ENCODE results near the gene SERPINA1. TPM values are rescaled to one million over a fixed set of nuclear protein-coding genes. Genes with fewer than 3 reads are reported as not detected.

Gene SERPINA1
- total RNA-seq, 1 experiment from 2014 or later, result 5.1 TPM

DNA sequence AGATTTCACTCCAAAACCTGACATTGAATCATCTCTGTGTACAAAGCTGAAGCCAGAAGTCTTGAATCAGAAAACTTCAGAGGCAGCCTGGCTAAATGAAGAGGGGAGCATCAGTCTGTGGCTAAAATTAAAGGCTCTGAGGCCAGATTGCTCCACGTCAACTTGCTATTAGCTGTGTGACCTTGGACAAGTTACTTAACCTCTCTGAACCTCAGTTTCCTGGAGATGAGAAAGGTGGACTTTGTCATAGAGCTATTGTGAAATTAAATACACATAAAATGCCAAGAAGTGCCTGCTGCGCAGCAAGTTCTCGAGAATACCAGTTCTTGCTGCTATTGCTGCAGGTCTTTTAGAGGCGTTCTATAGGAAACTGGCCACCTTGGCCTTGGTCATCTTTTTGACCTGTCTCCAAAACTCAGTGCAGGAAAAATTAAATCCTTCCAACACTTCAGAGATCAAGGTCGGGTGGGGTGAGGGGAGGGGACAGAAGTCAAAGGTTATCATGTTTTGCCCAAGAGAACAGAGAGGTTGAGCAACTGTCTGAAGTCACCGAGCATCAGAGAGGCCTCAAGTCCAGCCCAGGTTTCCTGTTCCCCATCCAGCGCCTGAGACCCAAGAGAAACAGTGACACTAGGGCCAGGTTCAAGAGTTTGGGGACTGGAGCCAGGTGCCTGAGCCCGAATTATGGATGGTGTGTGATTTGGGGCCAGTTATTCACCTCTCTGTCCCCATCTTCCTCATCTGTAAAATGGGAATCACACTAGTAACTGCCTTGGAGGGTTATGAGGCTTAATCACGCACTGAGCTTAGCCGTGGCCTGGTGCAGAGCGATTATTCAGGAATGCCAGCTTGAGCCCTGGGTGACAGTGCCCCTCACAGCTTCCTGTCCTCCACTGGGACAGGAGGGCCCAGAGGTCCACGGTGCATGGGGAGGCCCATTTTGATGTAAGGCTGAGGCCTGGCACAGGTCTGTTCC lies 1.1 kb downstream of the SERPINA1 start:
- ATAC-seq (no peak), DNase-seq (ENCODE audit: low spot score) (no peak)
- Mint-ChIP-seq H3K4me3 (no peak overlapping the region), H3K36me3 (no peaks in the 10 kb centered on the region), H3K4me1 (peaks cover 21% of the 10 kb centered on the region), H3K27ac (no peak overlapping the region), H3K27me3 (ENCODE audit: low read depth) (no peaks in the 10 kb centered on the region), H3K9me3 (no peaks in the 10 kb centered on the region)
- ChIA-PET POLR2A (no interaction called here), CTCF (interaction anchor here (0.8 to 1.5 kb wide), 3 partner anchors 10 to 47 kb away, joined by 3 to 5 read pairs (median 4); no protein-coding TSS in a partner anchor)
- no peak for TF ChIP-seq MYBL2 (CRISPR knock-in tag; IDR thresholded peaks at IDR 0.05)
- TF ChIP-seq RORB (CRISPR knock-in tag; IDR thresholded peaks at IDR 0.05), result no peak
- no peak for TF ChIP-seq FOXK1 (CRISPR knock-in tag; IDR thresholded peaks at IDR 0.05)
- TF ChIP-seq NR1H2 (CRISPR knock-in tag; IDR thresholded peaks at IDR 0.05), result no peak
- no peak for TF ChIP-seq ZMAT4 (CRISPR knock-in tag; IDR thresholded peaks at IDR 0.05)
- no peak for TF ChIP-seq FOXP4 (CRISPR knock-in tag; IDR thresholded peaks at IDR 0.05)

DNA sequence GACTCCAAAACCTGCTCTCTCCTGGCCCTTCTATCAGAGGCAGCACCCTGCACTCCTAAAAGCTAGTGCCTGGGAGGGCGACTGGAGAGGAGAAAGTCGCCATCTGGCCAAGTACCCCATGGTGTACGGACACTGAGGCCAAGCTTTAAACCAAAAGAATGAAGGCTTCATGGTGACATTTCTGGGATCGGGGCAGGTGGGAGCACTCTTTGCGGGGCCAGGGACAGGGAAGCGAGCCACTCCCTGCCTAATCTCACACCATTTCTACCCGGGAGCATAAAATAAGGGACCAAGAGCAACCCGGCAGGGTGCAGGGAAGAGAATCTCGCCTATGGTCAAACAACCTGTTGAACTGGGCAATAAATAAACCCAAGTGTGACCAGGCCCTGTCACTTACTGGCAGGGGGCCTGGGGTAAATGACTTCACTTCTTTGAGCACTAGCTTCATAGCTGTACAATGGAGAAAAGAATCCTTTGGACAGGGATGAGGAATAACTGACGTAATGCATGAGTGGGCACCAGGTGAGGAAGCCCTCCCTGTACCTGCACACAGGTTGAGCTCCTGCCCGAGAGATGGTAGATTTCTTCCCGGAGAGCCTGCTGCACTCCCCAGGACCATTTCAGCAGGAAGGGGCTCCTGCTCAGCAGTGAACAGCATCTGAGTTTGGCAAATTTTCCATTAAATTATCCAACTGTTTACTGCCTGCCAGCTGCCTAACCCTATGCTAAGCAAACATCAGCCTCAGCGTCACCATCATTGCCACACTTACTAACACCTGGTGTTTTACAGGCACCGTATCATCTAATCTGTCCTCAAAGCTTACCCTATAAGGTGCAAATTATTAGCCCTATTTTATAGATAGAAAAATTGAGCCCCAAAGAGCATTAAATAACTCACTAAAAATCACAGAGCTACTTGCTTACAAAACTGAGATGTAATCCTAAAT lies 2.0 kb downstream of the SERPINA1 start:
- Mint-ChIP-seq H3K4me1 (peaks cover 21% of the 10 kb centered on the region), H3K36me3 (no peaks in the 10 kb centered on the region), H3K27me3 (ENCODE audit: low read depth) (no peaks in the 10 kb centered on the region), H3K9me3 (no peaks in the 10 kb centered on the region), H3K27ac (no peak overlapping the region), H3K4me3 (no peak overlapping the region)
- ChIA-PET CTCF (interaction anchor here (1.5 kb wide), 1 partner anchor 48 kb away, joined by 4 read pairs; no protein-coding TSS in a partner anchor), POLR2A (no interaction called here)
- ATAC-seq (no peak), DNase-seq (ENCODE audit: low spot score) (no peak)
- TF ChIP-seq TEAD4 (CRISPR knock-in tag; IDR thresholded peaks at IDR 0.05) (no peak), CBFB (CRISPR knock-in tag; IDR thresholded peaks at IDR 0.05; ENCODE audit: low read depth) (no peak), NR3C1 (CRISPR knock-in tag; conservative IDR thresholded peaks at IDR 0.05; ENCODE audit: low read depth) (no peak), GTF2I (CRISPR knock-in tag; conservative IDR thresholded peaks at IDR 0.05) (no peak)
- TF ChIP-seq, protein P1, sequence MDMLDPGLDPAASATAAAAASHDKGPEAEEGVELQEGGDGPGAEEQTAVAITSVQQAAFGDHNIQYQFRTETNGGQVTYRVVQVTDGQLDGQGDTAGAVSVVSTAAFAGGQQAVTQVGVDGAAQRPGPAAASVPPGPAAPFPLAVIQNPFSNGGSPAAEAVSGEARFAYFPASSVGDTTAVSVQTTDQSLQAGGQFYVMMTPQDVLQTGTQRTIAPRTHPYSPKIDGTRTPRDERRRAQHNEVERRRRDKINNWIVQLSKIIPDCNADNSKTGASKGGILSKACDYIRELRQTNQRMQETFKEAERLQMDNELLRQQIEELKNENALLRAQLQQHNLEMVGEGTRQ (CRISPR knock-in tag; IDR thresholded peaks at IDR 0.05), result no peak

- Mint-ChIP-seq H3K4me3 (no peak overlapping the region), H3K27me3 (ENCODE audit: low read depth) (no peaks in the 10 kb centered on the region), H3K27ac (no peak overlapping the region), H3K9me3 (no peaks in the 10 kb centered on the region), H3K36me3 (no peaks in the 10 kb centered on the region), H3K4me1 (peaks cover 21% of the 10 kb centered on the region)
- ChIA-PET POLR2A (no interaction called here), CTCF (no interaction called here)
- ATAC-seq (no peak), DNase-seq (ENCODE audit: low spot score) (no peak)
- TF ChIP-seq, protein P2, sequence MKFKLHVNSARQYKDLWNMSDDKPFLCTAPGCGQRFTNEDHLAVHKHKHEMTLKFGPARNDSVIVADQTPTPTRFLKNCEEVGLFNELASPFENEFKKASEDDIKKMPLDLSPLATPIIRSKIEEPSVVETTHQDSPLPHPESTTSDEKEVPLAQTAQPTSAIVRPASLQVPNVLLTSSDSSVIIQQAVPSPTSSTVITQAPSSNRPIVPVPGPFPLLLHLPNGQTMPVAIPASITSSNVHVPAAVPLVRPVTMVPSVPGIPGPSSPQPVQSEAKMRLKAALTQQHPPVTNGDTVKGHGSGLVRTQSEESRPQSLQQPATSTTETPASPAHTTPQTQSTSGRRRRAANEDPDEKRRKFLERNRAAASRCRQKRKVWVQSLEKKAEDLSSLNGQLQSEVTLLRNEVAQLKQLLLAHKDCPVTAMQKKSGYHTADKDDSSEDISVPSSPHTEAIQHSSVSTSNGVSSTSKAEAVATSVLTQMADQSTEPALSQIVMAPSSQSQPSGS (CRISPR knock-in tag; IDR thresholded peaks at IDR 0.05; ENCODE audit: borderline replicate concordance, low read depth), result no peak
- TF ChIP-seq PREB (CRISPR knock-in tag; IDR thresholded peaks at IDR 0.05; ENCODE audit: borderline replicate concordance), result no peak
- TF ChIP-seq FOXJ3 (CRISPR knock-in tag; IDR thresholded peaks at IDR 0.05; ENCODE audit: borderline replicate concordance), result no peak
- TF ChIP-seq ESRRA (CRISPR knock-in tag; IDR thresholded peaks at IDR 0.05; ENCODE audit: borderline replicate concordance), result no peak
- TF ChIP-seq NR3C1 (CRISPR knock-in tag; conservative IDR thresholded peaks at IDR 0.05; ENCODE audit: low read depth), result no peak
- TF ChIP-seq STAT6 (CRISPR knock-in tag; conservative IDR thresholded peaks at IDR 0.05; ENCODE audit: low read depth), result no peak
- TF ChIP-seq, protein P3, sequence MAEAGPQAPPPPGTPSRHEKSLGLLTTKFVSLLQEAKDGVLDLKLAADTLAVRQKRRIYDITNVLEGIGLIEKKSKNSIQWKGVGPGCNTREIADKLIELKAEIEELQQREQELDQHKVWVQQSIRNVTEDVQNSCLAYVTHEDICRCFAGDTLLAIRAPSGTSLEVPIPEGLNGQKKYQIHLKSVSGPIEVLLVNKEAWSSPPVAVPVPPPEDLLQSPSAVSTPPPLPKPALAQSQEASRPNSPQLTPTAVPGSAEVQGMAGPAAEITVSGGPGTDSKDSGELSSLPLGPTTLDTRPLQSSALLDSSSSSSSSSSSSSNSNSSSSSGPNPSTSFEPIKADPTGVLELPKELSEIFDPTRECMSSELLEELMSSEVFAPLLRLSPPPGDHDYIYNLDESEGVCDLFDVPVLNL (CRISPR knock-in tag; IDR thresholded peaks at IDR 0.05; ENCODE audit: borderline replicate concordance, low read depth), result no peak
These were observed 2.8 kb downstream of the SERPINA1 start for GRCh38 chr14:94385553-94386057.
